Activated T-cell treated with anti-CD3 and anti-CD28 coated beads for 1 hour (primary cell): ENCODE results near the gene MAPK9.
"Not testable (repeated sequence)": the region's sequence is repeated elsewhere in the genome, so short reads cannot be mapped to it uniquely, and the experiment has no call there.

Source experiments
- DNase-seq: peaks from one replicate; pipeline ENCODE4 v3.0.0-alpha.2; 2020; ENCODE audit warnings: low read depth

The MAPK9 gene

DNA sequence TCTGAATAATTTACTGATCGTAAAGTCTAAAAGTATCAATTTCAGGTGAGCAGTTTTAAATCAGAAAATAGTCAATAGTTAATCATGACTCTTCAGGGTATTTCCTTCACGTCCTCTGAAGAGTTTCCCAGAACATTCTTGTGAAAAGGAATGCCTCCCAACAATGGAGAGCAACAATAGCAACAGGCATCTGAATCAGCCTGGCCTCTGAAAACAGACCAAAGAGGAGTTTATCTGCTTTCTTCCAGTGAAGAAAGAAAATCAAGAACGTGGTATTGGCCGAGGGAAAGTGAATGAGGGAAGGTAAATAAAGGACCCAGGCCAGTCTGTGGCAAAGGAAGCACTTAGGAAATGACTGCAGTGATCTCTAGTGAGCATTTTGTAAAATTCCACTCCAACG is 56.8 kb downstream of the MAPK9 start:
- no peak for DNase-seq

DNA sequence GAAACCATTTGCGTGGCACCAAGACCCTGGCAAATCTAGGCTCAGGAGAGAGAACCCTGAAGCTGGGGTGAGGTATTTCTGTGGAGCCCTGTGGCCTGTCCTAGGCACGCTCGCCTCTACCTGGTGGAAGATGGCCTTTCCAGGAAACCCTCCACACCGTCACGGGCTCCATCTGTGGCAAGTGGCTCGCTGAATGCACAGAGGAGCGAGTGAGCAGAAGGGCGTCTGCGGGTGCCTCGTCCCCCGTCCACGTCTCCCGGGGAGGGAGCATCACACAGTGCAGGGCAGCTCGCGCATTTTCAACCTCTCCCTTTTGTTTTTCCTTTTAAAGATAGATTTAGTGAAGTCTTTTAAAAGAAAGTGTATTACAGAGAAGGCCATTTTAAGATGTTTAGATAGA is 57.6 kb downstream of the MAPK9 start:
- no peak for DNase-seq

DNA sequence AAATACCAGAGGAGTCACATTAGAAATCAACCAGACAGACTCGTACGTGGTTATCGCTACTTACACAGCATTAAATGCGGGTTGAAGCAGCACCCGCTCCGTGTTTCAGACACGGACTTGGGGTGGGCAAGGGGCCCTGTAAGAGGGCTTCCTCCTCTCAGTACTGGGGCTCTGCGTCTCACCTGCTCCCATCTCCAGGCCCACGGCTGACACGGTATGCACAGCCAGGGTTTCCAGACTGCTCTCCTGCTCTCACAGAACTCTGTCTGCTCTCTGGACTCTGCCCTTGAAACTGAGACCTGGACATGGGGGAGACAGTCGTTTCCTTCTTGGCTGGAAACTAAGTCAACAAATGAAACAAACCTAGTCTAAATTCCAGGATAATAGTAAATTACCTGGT is 58.2 kb downstream of the MAPK9 start:
- DNase-seq: no peak

GRCh38 chr5:180230017-180230416 is 61.9 kb downstream of the MAPK9 start:
- no peak for DNase-seq

DNA sequence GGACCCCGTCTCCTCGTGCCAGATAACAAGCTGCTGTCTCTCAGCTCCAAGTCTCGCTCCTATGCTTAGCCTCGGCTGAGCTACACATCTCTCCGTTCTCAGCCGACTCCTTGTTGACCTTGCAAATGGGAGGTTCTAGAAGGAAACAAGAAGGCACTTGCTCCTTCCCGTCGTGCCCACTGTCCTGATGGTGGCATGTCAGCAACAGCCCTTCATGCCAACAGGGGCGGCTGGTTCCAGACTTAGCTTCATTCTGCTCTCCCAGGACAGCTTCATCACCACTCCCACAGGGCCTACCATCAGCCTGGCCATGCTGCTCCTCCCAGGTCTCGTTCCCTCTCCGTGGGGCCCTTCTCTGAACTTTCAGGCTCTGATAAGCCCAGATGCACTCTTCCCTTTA is 69.8 kb downstream of the MAPK9 start:
- DNase-seq: no peak

GRCh38 chr5:180217797-180218196 is 74.1 kb downstream of the MAPK9 start:
- DNase-seq: no peak

DNA sequence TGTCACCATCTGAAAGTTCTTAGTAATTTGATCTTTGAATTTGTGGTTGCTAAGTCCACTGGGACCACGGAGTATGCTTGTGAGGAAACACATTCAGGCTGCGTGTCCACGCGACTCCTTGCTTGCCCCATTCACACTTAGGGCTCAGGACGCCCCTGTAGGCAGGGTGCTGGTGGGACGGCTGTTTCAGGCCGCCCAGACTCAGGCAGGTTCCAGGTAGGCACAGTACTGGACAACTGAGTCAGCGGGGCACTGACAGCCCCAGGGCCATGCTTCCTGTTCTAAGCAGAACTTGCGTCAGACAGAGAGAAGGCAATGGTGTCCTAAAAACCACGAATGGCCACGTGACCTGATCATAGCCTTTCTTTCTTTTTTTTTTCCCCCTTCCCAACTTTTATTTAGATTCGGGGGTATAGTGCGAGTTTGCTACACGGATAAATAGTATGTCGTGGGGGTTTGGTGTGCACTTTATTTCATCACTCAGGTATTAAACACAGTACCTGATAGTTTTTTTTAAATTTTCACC is 75.2 kb downstream of the MAPK9 start:
- DNase-seq: no peak

DNA sequence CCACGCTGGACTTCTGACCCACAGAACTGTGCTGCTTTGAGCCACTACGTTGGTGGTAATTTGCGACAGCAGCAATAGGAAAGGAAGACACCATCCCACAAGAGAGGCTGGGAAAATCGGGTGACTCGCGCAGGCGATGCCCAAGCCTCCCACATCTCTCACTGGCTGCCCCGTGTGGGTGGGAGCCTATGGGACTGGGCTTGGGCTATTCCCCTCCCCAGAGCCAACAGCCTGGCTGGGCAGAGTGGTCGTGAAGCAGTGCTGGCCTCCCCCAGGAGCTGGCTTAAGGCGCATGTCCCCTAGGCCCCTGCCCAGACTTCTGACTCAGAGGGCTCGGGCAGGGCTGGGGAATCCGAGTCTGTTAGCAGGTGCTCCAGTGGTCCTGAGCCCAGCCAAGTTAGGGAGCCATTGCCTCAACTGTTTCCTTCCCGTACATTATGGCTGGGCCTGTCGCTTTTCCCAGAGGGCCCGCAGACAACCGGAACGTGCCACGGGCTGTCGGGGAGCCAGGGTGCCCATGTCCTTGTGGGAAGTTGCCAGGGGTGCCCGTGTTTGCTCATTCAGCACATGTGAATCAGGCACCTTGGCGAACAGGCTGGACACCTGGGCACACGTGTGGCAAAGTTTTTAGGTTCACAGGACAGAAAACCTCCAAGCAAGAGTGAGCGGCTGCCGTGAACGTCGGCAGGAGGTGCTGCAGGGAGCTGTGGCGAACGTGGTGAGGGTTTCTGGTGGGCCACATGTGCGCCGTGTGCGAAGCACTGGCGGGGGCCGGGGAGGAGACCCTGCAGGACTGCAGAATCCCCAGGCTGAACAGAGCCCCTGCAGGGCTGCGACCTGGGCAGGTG is 75.9 kb downstream of the MAPK9 start:
- no peak for DNase-seq

GRCh38 chr5:180214870-180215770 is 76.8 kb downstream of the MAPK9 start:
- DNase-seq: no peak

DNA sequence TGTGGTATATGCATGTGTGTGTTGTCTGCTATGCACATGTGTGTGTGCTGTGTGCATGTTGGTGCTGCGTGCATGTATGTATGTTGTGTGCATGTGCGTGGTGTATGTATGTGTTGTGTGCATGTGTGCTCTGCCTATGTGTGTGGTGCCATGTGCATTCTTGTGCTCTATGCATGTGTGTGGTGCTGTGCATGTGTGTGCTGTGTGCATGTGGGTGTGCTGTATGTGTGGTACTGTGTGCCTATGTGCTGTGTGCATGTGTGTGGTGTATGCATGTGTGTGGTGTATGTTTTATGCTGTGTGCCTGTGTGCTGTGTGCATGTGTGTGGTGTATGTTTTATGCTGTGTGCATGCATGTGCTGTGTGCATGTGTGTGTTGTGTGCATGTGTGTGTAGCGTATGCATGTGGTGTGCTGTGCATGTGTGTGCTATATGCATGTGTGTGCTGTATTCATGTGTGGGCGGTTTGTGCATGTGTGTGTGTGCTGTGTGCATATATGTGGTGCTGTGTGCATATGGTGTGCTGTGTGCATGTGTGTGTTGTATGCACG is 78.2 kb downstream of the MAPK9 start:
- DNase-seq: no peak

- DNase-seq: no peak
Measured at GRCh38 chr5:180213256-180213600, 78.7 kb downstream of the MAPK9 start.

DNA sequence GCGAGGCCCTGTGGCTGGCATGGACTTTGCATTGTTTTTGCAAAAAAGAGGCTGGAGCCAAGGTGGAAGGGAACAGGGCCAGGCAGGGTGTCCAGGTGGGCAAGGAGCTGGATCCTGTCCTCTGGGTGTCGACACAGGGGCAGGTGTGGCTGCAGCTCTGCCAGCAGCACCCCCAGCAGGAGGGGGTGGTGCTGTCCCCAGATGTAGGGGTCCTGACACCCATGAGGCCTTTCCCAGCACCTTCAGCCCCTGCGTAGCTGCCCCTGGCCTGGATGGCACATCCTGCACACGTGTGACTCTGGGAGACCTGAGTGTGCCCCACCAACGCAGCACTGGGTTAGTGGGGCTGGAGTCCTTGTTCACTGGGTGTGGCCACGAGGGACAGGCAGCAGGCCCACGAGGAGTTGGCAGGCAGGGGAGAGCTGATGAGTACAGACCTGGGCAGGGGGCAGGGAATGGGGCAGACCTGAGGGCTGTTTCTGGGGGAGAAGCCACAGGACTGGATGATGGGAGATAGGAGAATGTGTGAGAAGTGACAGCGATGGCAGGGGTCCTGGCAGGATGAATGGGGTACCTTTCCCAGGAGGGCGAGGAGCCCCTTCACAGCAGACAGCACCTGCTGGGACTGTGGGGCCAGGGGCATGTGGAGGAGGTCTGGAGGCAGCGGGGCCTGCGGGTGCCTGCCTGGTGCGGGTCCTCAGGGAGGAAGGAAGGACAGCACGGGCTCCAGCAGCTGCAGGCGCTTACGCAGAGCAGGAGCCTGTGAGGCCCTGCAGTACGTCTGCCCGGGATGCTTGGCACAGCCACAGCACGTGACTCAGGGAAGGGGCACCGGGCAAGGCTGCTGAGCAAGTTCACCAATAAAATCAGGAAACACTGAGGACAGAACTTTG is 79.3 kb downstream of the MAPK9 start:
- no peak for DNase-seq

- no peak for DNase-seq
Measured at GRCh38 chr5:180211761-180212035, 80.2 kb downstream of the MAPK9 start.

- no peak for DNase-seq
Measured at GRCh38 chr5:180210961-180211760, 80.7 kb downstream of the MAPK9 start.

DNA sequence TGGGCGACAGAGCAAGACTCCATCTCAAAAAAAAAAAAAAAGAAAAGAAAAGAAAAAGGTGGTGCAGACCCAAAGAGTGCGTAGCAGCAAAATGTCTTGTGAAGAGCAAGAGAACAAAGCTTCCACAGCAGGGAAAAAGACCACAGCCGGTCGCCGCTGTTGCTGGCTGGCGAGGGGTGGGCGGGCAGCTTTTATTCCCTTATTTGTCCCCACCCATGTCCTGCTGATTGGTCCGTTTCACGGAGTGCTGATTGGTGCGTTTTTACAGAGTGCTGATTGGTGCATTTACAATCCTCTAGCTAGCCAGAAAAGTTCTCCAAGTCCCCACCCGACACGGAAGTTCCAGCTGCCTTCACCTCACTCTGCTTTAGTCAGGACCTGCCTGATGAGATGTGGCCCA is 81.8 kb downstream of the MAPK9 start:
- DNase-seq: not testable (repeated sequence)

GRCh38 chr5:180209137-180209581 is 82.7 kb downstream of the MAPK9 start, which contains the start of gene RASGEF1C:
Gene RASGEF1C, minus strand, starts transcription at chr5:180209211. Its CDS starts 71,159 bp downstream, at chr5:180138052.
- peak; percentile 54 for DNase-seq

- DNase-seq: no peak
Measured at GRCh38 chr5:180208435-180209081, 83.3 kb downstream of the MAPK9 start.

- DNase-seq: no peak
Measured at GRCh38 chr5:180208038-180208434, 83.8 kb downstream of the MAPK9 start.

GRCh38 chr5:180207593-180207992 is 84.3 kb downstream of the MAPK9 start:
- DNase-seq: no peak

DNA sequence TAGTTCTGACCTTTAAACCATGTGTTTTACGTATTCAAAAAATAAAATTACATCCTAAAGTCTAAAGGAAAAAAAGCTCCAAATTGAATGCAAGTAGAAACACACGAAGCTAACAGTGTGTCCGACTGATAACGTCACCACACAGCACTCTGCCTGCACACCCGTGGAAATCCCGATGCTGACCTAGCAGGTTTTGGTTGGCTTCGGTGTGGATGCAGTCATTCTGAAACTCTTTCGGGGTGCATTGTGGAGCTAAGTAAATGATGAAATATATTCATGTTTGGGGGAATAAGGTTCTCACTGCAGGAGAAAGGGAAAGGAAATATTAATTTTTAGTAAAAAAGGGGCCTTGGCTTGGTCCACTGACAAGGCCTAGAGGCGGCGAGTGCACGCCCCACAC is 84.9 kb downstream of the MAPK9 start:
- DNase-seq: no peak
